Thoracic aorta (tissue), 2 donors: ENCODE measurements around the gene SOX10. TPM values are rescaled to one million over a fixed set of nuclear protein-coding genes. Genes with fewer than 3 reads are reported as not detected.
"Not testable (repeated sequence)": the region's sequence is repeated elsewhere in the genome, so short reads cannot be mapped to it uniquely, and the experiment has no call there.

Source experiments
- ATAC-seq: fragments of 150-250 bp; one replicate; pipeline ENCODE4 v1.8.0; 2017; ENCODE audit warnings: low read depth; ENCODE audit not compliant: insufficient number of reproducible peaks, low FRiP score
- DNase-seq: peaks from one replicate; pipeline ENCODE4 v3.0.0-alpha.2; 2020; ENCODE audit warnings: low spot score
- H3K27ac ChIP-seq, 2 donors: fragments of 200-600 bp; sonication (generic); 1 replicate in 1 of 2; 2 replicates in 1 of 2; pipeline ENCODE4 v1.5.1; 2016; ENCODE audit warnings: mild to moderate bottlenecking in 2 of 2, moderate library complexity in 2 of 2
- H3K27me3 ChIP-seq: fragments of 200-600 bp; sonication (generic); replicated peaks from 2 replicates; pipeline ENCODE4 v1.6.0; 2016; ENCODE audit warnings: mild to moderate bottlenecking; ENCODE audit not compliant: insufficient read depth
- H3K36me3 ChIP-seq: fragments of 200-600 bp; sonication (generic); one replicate; pipeline ENCODE4 v1.5.1; 2016
- H3K4me1 ChIP-seq, 2 donors: fragments of 200-600 bp; sonication (generic); 1 replicate in 1 of 2; 2 replicates in 1 of 2; pipeline versions ENCODE4 v1.5.1 to v1.6.0; 2016; ENCODE audit warnings: low read depth in 2 of 2, mild to moderate bottlenecking in 1 of 2; ENCODE audit not compliant: control insufficient read depth in 1 of 2
- H3K4me3 ChIP-seq: fragments of 200-600 bp; sonication (generic); 2 replicates; pipeline ENCODE4 v1.5.1; 2016; ENCODE audit warnings: mild to moderate bottlenecking
- H3K9me3 ChIP-seq: fragments of 200-600 bp; sonication (generic); 2 replicates; pipeline ENCODE4 v1.5.1; 2016
- CTCF ChIP-seq: fragments of 200-600 bp; sonication (generic); IDR thresholded peaks from one replicate; pipeline ENCODE4 v1.5.1; 2019; ENCODE audit warnings: antibody characterized with exemption
- total RNA-seq, 2 donors: library from RNA; depleted of rRNA; stranded (reverse); fragments of >200 nt; gene quantifications; one replicate each; pipeline versions ENCODE4 v1.1.0 to v1.2.3, GENCODE V29; 2016

Gene SOX10
- total RNA-seq, 2 donors from 2014 or later, result 0.49 to 0.95 TPM

- H3K27ac ChIP-seq, result peak within 1 kb of the TSS; percentile 46 to 66
Observed at GRCh38 chr22:37953437-37954179, 30.7 kb downstream of the SOX10 start, which contains the start of the genes C22orf23 and POLR2F. TSS of gene C22orf23 (minus strand) at chr22:37953601. CDS start at chr22:37953149, 452 bp downstream. TSS of gene POLR2F (plus strand) at chr22:37953699. CDS start at chr22:37953788, 89 bp downstream.

GRCh38 chr22:37953062-37953436, 31.3 kb downstream of the SOX10 start:
- Histone ChIP-seq H3K27me3 (no peaks in the 10 kb centered on the region), H3K36me3 (peaks cover 16% of the 10 kb centered on the region), H3K4me3 (peak overlapping the region; percentile 81), H3K4me1 (peaks cover 10 to 18% of the 10 kb centered on the region in 2 donors), H3K27ac (peak overlapping the region in 1 of 2 donors; percentile 46), H3K9me3 (no peaks in the 10 kb centered on the region)
- TF ChIP-seq CTCF, result no peak
- ATAC-seq (peak; percentile 57), DNase-seq (no peak)

More at GRCh38 chr22:37953437-37954179, 30.7 kb downstream of the SOX10 start, which contains the start of the genes C22orf23 and POLR2F:
- Histone ChIP-seq H3K36me3 (peaks cover 20% of the 10 kb centered on the region), H3K27me3 (no peaks in the 10 kb centered on the region), H3K4me3 (peak within 1 kb of the TSS; percentile 81), H3K4me1 (peaks cover 10 to 18% of the 10 kb centered on the region in 2 donors), H3K9me3 (no peaks in the 10 kb centered on the region)
- no peak for TF ChIP-seq CTCF
- DNase-seq (peak; percentile 82), ATAC-seq (peak; percentile 66)

GRCh38 chr22:37952629-37953028, 31.7 kb downstream of the SOX10 start:
- Histone ChIP-seq H3K4me1 (peaks cover 10 to 18% of the 10 kb centered on the region in 2 donors), H3K4me3 (peak overlapping the region; percentile 81), H3K36me3 (peaks cover 11% of the 10 kb centered on the region)
- not testable (repeated sequence) for ATAC-seq, DNase-seq, H3K27ac ChIP-seq, H3K9me3 ChIP-seq, H3K27me3 ChIP-seq

GRCh38 chr22:37951305-37951704, 33.0 kb downstream of the SOX10 start:
- no peak for DNase-seq
- Histone ChIP-seq H3K27me3 (no peaks in the 10 kb centered on the region), H3K4me1 (peaks cover 10 to 18% of the 10 kb centered on the region in 2 donors), H3K9me3 (no peaks in the 10 kb centered on the region), H3K27ac (no peak overlapping the region), H3K36me3 (no peaks in the 10 kb centered on the region), H3K4me3 (no peak overlapping the region)
- no peak for ATAC-seq
- TF ChIP-seq CTCF, result no peak

GRCh38 chr22:37947142-37947795, 37.1 kb downstream of the SOX10 start:
- not testable (repeated sequence) for H3K4me3 ChIP-seq, H3K9me3 ChIP-seq, H3K27ac ChIP-seq, H3K27me3 ChIP-seq, H3K4me1 ChIP-seq, ATAC-seq, DNase-seq, H3K36me3 ChIP-seq

GRCh38 chr22:37944423-37944822, 39.9 kb downstream of the SOX10 start:
- H3K27me3 ChIP-seq, H3K4me3 ChIP-seq, H3K4me1 ChIP-seq, ATAC-seq, DNase-seq, H3K27ac ChIP-seq, H3K9me3 ChIP-seq: not testable (repeated sequence)
- peaks cover 20% of the 10 kb centered on the region for H3K36me3 ChIP-seq
